Measurements from ENCODE around the gene SCLY.
"Not testable (repeated sequence)": the region's sequence is repeated elsewhere in the genome, so short reads cannot be mapped to it uniquely, and the experiment has no call there.

DNA sequence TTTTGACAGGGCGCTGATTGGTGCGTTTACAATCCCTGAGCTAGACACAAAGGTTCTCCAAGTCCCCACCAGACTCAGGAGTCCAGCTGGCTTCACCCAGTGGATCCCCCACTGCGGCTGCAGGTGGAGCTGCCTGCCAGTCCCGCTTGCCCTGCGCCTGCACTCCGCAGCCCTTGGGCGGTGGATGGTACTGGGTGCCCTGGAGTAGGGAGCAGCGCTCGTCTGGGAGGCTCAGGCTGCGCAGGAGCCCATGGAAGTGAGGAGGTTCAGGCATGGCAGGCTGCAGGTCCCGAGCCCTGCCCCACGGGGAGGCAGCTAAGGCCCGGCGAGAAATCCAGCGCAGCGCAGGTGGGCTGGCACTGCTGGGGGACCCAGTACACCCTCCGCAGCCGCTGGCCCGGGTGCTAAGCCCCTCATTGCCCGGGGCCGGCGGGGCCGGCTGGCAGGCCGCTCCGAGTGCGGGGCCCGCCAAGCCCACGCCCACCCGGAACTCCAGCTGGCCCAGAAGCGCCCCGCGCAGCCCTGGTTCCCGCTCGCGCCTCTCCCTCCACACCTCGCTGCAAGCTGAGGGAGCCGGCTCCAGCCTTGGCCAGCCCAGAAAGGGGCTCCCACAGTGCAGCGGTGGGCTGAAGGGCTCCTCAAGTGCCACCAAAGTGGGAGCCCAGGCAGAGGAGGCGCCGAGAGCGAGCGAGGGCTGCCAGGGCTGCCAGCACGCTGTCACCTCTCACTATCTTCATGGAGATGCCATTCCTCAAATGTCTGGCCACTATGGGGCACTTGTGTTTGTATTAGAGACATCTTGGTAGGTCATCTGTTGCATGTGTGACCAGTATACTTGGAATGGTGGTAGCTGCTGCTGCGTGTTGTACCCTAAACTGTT lies 2.9 kb upstream of the SCLY start:
- TF ChIP-seq, protein P1, sequence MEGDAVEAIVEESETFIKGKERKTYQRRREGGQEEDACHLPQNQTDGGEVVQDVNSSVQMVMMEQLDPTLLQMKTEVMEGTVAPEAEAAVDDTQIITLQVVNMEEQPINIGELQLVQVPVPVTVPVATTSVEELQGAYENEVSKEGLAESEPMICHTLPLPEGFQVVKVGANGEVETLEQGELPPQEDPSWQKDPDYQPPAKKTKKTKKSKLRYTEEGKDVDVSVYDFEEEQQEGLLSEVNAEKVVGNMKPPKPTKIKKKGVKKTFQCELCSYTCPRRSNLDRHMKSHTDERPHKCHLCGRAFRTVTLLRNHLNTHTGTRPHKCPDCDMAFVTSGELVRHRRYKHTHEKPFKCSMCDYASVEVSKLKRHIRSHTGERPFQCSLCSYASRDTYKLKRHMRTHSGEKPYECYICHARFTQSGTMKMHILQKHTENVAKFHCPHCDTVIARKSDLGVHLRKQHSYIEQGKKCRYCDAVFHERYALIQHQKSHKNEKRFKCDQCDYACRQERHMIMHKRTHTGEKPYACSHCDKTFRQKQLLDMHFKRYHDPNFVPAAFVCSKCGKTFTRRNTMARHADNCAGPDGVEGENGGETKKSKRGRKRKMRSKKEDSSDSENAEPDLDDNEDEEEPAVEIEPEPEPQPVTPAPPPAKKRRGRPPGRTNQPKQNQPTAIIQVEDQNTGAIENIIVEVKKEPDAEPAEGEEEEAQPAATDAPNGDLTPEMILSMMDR (IDR thresholded peaks at IDR 0.05): not testable (repeated sequence)
- not testable (repeated sequence) for TF ChIP-seq POLR2A (IDR thresholded peaks at IDR 0.05)
